WTC11 (cell line): ENCODE results near the gene TMEM204. TPM values are rescaled to one million over a fixed set of nuclear protein-coding genes. Genes with fewer than 3 reads are reported as not detected.

Source experiments
- ATAC-seq: fragments of 200-7000 bp; cut with Tn5 transposase; 2 replicates; pipeline ENCODE4 v1.10.0; 2021; ENCODE audit warnings: mild to moderate bottlenecking, moderate library complexity
- CTCF ChIA-PET: fragments of 300-600 bp; sonication (Branson Sonifier 250); formaldehyde crosslinking; loops from one replicate; lab custom pipeline; 2021; ENCODE audit warnings: antibody characterized with exemption; lab: Charles Lee
- POLR2A ChIA-PET: fragments of 350-600 bp; sonication (Branson Sonifier 250); formaldehyde crosslinking; loops from one replicate; lab custom pipeline; 2021; ENCODE audit warnings: antibody characterized with exemption; lab: Charles Lee
- DNase-seq: peaks from one replicate; pipeline ENCODE4 v3.0.0; 2021; ENCODE audit warnings: low spot score
- H3K27ac Mint-ChIP-seq: 2 replicates; pipeline ENCODE4 v1.8.0; 2021; ENCODE audit warnings: mixed read lengths
- H3K27me3 Mint-ChIP-seq: 2 replicates; pipeline ENCODE4 v1.8.0; 2021; ENCODE audit warnings: low read depth, mild to moderate bottlenecking, moderate library complexity, mixed read lengths
- H3K36me3 Mint-ChIP-seq: 2 replicates; pipeline ENCODE4 v1.8.0; 2021; ENCODE audit warnings: mixed read lengths
- H3K4me1 Mint-ChIP-seq: 2 replicates; pipeline ENCODE4 v1.8.0; 2022; ENCODE audit warnings: mixed read lengths
- H3K4me3 Mint-ChIP-seq: 2 replicates; pipeline ENCODE4 v1.8.0; 2021; ENCODE audit warnings: mild to moderate bottlenecking, moderate library complexity, mixed read lengths
- H3K9me3 Mint-ChIP-seq: 2 replicates; pipeline ENCODE4 v1.8.0; 2021; ENCODE audit warnings: mixed read lengths
- CREM ChIP-seq: sonication (generic); formaldehyde crosslinking; IDR thresholded peaks from 2 replicates; pipeline ENCODE4 v1.8.1; 2022; ENCODE audit warnings: mild to moderate bottlenecking, missing genetic modification reagents, moderate library complexity
- ESRRA ChIP-seq: sonication (generic); formaldehyde crosslinking; IDR thresholded peaks from 2 replicates; pipeline ENCODE4 v1.8.1; 2022; ENCODE audit warnings: mild to moderate bottlenecking, missing genetic modification reagents, borderline replicate concordance
- GABPB1 ChIP-seq: sonication (generic); formaldehyde crosslinking; IDR thresholded peaks from 2 replicates; pipeline ENCODE4 v1.8.1; 2023; ENCODE audit warnings: mild to moderate bottlenecking, missing genetic modification reagents
- GRHL2 ChIP-seq: fragments of 250-450 bp; sonication (Bioruptor Pico); IDR thresholded peaks from 2 replicates; pipeline ENCODE4 v1.8.0; 2022; ENCODE audit warnings: mild to moderate bottlenecking, moderate library complexity; ENCODE audit not compliant: insufficient replicate concordance, severe bottlenecking
- JAZF1 ChIP-seq: fragments of 250-450 bp; sonication (Bioruptor Pico); IDR thresholded peaks from 2 replicates; pipeline ENCODE4 v1.9.0; 2021; ENCODE audit warnings: moderate library complexity, mild to moderate bottlenecking, inconsistent platforms
- JUN ChIP-seq: sonication (generic); formaldehyde crosslinking; IDR thresholded peaks from 2 replicates; pipeline ENCODE4 v1.8.0; 2023; ENCODE audit warnings: mild to moderate bottlenecking, missing genetic modification reagents
- MXD4 ChIP-seq: fragments of 250-450 bp; sonication (Bioruptor Pico); IDR thresholded peaks from 2 replicates; pipeline ENCODE4 v1.8.0; 2021; ENCODE audit warnings: mild to moderate bottlenecking, moderate library complexity, borderline replicate concordance
- MYBL2 ChIP-seq: sonication (generic); formaldehyde crosslinking; IDR thresholded peaks from 2 replicates; pipeline ENCODE4 v1.8.1; 2023; ENCODE audit warnings: mild to moderate bottlenecking, moderate library complexity, missing genetic modification reagents
- NR1H2 ChIP-seq: sonication (generic); formaldehyde crosslinking; IDR thresholded peaks from 2 replicates; pipeline ENCODE4 v1.9.0; 2021; ENCODE audit warnings: mild to moderate bottlenecking, moderate library complexity, missing genetic modification reagents
- NR3C1 ChIP-seq: sonication (generic); formaldehyde crosslinking; conservative IDR thresholded peaks from 2 replicates; pipeline ENCODE4 v1.8.1; 2023; ENCODE audit warnings: low read depth, mild to moderate bottlenecking, missing genetic modification reagents
- OVOL2 ChIP-seq: fragments of 250-450 bp; sonication (Bioruptor Pico); IDR thresholded peaks from 2 replicates; pipeline ENCODE4 v1.9.0; 2021; ENCODE audit warnings: mild to moderate bottlenecking, borderline replicate concordance
- SMAD3 ChIP-seq: sonication (generic); formaldehyde crosslinking; IDR thresholded peaks from 2 replicates; pipeline ENCODE4 v1.8.0; 2022; ENCODE audit warnings: missing genetic modification reagents, mild to moderate bottlenecking, borderline replicate concordance
- SP1 ChIP-seq: sonication (generic); formaldehyde crosslinking; conservative IDR thresholded peaks from 2 replicates; pipeline ENCODE4 v1.8.1; 2022; ENCODE audit warnings: missing genetic modification reagents
- TCF7 ChIP-seq: sonication (generic); formaldehyde crosslinking; IDR thresholded peaks from 2 replicates; pipeline ENCODE4 v1.8.0; 2022; ENCODE audit warnings: mild to moderate bottlenecking, low read depth, missing genetic modification reagents, moderate library complexity
- TP53 ChIP-seq: sonication (generic); formaldehyde crosslinking; IDR thresholded peaks from 2 replicates; pipeline ENCODE4 v1.8.1; 2023; ENCODE audit warnings: mild to moderate bottlenecking, missing genetic modification reagents
- ZNF121 ChIP-seq: sonication (generic); formaldehyde crosslinking; IDR thresholded peaks from 2 replicates; pipeline ENCODE4 v1.8.0; 2023; ENCODE audit warnings: missing genetic modification reagents
- ZNF396 ChIP-seq: fragments of 250-450 bp; sonication (Bioruptor Pico); IDR thresholded peaks from 2 replicates; pipeline ENCODE4 v1.8.0; 2021; ENCODE audit warnings: mild to moderate bottlenecking, moderate library complexity, borderline replicate concordance
- total RNA-seq: library from RNA; stranded (reverse); gene quantifications from 3 replicates; pipeline ENCODE4 v1.2.3, GENCODE V29; 2021
- TF ChIP-seq, protein P1 (sequence below): sonication (generic); formaldehyde crosslinking; IDR thresholded peaks from 2 replicates; pipeline ENCODE4 v1.8.1; 2022; ENCODE audit warnings: low read depth, mild to moderate bottlenecking, moderate library complexity, missing genetic modification reagents, borderline replicate concordance
- TF ChIP-seq, protein P2 (sequence below): sonication (generic); formaldehyde crosslinking; conservative IDR thresholded peaks from 2 replicates; pipeline ENCODE4 v1.8.1; 2022; ENCODE audit warnings: mild to moderate bottlenecking, missing genetic modification reagents
- TF ChIP-seq, protein P3 (sequence below): sonication (generic); formaldehyde crosslinking; IDR thresholded peaks from 2 replicates; pipeline ENCODE4 v1.8.0; 2022; ENCODE audit warnings: mild to moderate bottlenecking, missing genetic modification reagents
- TF ChIP-seq, protein P4 (sequence below): sonication (generic); formaldehyde crosslinking; IDR thresholded peaks from 2 replicates; pipeline ENCODE4 v1.8.1; 2023; ENCODE audit warnings: mild to moderate bottlenecking, moderate library complexity, missing genetic modification reagents
- TF ChIP-seq, protein P5 (sequence below): sonication (generic); formaldehyde crosslinking; IDR thresholded peaks from 2 replicates; pipeline ENCODE4 v1.8.0; 2023; ENCODE audit warnings: missing genetic modification reagents, mild to moderate bottlenecking, borderline replicate concordance
- TF ChIP-seq, protein P6 (sequence below): sonication (generic); formaldehyde crosslinking; IDR thresholded peaks from 2 replicates; pipeline ENCODE4 v1.8.0; 2022; ENCODE audit warnings: missing genetic modification reagents
- TF ChIP-seq, protein P7 (sequence below): sonication (generic); formaldehyde crosslinking; IDR thresholded peaks from 2 replicates; pipeline ENCODE4 v1.8.1; 2023; ENCODE audit warnings: mild to moderate bottlenecking, missing genetic modification reagents

TMEM204 gene
- total RNA-seq, 1 experiment from 2014 or later = 0.35 TPM

DNA sequence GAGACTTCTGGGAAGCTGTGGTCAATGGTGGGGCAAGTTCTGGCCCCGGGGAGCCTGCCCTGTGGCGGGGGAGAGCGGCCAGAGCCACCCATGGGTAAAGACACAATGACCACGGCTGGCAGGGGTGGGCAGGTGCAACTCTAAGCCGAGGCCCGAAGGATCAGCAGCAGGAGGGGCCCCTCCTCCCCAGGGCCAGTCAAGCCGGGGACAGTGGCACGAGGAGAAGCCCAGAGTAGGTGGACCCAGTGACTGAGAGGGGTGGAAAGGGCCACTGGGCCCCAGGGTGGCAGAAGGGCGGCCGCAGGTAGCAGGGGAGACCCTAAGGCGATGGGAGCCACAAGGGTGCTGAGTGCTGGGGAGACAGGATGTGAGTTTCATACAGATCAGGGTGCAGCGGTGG, 17.7 kb downstream of the TMEM204 start:
- ChIA-PET POLR2A (no interaction called here), CTCF (no interaction called here)
- ATAC-seq = no peak
- Mint-ChIP-seq H3K4me1 (no peaks in the 10 kb centered on the region), H3K27me3 (no peaks in the 10 kb centered on the region; the same call in 1 of the 2 replicates), H3K36me3 (no peaks in the 10 kb centered on the region), H3K27ac (no peak overlapping the region), H3K4me3 (no peak overlapping the region), H3K9me3 (no peaks in the 10 kb centered on the region)
- no peak for DNase-seq
- TF ChIP-seq GABPB1 (no peak), TP53 (no peak), SMAD3 (CRISPR knock-in tag) (no peak), SP1 (CRISPR knock-in tag) (no peak), ZNF121 (CRISPR knock-in tag) (no peak), MYBL2 (CRISPR knock-in tag) (no peak), JUN (no peak)
- TF ChIP-seq, protein P1, sequence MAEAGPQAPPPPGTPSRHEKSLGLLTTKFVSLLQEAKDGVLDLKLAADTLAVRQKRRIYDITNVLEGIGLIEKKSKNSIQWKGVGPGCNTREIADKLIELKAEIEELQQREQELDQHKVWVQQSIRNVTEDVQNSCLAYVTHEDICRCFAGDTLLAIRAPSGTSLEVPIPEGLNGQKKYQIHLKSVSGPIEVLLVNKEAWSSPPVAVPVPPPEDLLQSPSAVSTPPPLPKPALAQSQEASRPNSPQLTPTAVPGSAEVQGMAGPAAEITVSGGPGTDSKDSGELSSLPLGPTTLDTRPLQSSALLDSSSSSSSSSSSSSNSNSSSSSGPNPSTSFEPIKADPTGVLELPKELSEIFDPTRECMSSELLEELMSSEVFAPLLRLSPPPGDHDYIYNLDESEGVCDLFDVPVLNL (CRISPR knock-in tag) = no peak
- TF ChIP-seq, protein P2, sequence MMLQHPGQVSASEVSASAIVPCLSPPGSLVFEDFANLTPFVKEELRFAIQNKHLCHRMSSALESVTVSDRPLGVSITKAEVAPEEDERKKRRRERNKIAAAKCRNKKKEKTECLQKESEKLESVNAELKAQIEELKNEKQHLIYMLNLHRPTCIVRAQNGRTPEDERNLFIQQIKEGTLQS (CRISPR knock-in tag) = no peak
- TF ChIP-seq, protein P3, sequence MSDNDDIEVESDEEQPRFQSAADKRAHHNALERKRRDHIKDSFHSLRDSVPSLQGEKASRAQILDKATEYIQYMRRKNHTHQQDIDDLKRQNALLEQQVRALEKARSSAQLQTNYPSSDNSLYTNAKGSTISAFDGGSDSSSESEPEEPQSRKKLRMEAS (CRISPR knock-in tag) = no peak
- TF ChIP-seq, protein P4, sequence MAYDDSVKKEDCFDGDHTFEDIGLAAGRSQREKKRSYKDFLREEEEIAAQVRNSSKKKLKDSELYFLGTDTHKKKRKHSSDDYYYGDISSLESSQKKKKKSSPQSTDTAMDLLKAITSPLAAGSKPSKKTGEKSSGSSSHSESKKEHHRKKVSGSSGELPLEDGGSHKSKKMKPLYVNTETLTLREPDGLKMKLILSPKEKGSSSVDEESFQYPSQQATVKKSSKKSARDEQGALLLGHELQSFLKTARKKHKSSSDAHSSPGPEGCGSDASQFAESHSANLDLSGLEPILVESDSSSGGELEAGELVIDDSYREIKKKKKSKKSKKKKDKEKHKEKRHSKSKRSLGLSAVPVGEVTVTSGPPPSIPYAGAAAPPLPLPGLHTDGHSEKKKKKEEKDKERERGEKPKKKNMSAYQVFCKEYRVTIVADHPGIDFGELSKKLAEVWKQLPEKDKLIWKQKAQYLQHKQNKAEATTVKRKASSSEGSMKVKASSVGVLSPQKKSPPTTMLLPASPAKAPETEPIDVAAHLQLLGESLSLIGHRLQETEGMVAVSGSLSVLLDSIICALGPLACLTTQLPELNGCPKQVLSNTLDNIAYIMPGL (CRISPR knock-in tag) = no peak
- TF ChIP-seq, protein P5, sequence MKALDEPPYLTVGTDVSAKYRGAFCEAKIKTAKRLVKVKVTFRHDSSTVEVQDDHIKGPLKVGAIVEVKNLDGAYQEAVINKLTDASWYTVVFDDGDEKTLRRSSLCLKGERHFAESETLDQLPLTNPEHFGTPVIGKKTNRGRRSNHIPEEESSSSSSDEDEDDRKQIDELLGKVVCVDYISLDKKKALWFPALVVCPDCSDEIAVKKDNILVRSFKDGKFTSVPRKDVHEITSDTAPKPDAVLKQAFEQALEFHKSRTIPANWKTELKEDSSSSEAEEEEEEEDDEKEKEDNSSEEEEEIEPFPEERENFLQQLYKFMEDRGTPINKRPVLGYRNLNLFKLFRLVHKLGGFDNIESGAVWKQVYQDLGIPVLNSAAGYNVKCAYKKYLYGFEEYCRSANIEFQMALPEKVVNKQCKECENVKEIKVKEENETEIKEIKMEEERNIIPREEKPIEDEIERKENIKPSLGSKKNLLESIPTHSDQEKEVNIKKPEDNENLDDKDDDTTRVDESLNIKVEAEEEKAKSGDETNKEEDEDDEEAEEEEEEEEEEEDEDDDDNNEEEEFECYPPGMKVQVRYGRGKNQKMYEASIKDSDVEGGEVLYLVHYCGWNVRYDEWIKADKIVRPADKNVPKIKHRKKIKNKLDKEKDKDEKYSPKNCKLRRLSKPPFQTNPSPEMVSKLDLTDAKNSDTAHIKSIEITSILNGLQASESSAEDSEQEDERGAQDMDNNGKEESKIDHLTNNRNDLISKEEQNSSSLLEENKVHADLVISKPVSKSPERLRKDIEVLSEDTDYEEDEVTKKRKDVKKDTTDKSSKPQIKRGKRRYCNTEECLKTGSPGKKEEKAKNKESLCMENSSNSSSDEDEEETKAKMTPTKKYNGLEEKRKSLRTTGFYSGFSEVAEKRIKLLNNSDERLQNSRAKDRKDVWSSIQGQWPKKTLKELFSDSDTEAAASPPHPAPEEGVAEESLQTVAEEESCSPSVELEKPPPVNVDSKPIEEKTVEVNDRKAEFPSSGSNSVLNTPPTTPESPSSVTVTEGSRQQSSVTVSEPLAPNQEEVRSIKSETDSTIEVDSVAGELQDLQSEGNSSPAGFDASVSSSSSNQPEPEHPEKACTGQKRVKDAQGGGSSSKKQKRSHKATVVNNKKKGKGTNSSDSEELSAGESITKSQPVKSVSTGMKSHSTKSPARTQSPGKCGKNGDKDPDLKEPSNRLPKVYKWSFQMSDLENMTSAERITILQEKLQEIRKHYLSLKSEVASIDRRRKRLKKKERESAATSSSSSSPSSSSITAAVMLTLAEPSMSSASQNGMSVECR = no peak

DNA sequence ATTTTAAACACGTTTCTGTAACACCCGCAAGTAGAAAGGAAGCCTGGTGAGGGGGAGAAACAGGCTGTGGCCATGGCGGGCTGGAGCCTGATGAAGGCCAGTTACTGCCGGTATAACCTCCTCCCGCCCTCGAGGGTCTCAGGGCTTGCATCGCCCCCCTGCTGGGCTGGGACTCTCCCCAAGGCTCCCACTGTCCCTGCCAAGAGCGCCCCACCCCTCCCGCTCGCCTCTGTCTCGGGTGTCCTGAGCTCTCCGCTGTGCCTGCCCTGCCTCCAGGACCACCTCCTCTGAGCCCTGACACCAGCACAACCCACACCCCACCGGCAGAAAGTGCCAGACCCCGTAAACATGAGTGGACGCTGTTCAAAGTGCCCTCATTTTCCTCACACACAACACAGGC, 18.7 kb downstream of the TMEM204 start:
- ATAC-seq (no peak), DNase-seq (no peak)
- Mint-ChIP-seq H3K4me3 (no peak overlapping the region), H3K9me3 (no peaks in the 10 kb centered on the region), H3K27ac (peak overlapping the region; percentile 39; the same call in 1 of the 2 replicates), H3K4me1 (no peaks in the 10 kb centered on the region), H3K36me3 (peaks cover 2% of the 10 kb centered on the region; the same call in 1 of the 2 replicates), H3K27me3 (no peaks in the 10 kb centered on the region; the same call in 1 of the 2 replicates)
- POLR2A ChIA-PET = no interaction called here
- CTCF ChIA-PET = no interaction called here
- TF ChIP-seq MXD4 (CRISPR knock-in tag) (no peak), ZNF121 (CRISPR knock-in tag) (no peak), GABPB1 (no peak), GRHL2 (CRISPR knock-in tag) (no peak), NR1H2 (no peak), ESRRA (CRISPR knock-in tag) (no peak), ZNF396 (CRISPR knock-in tag) (no peak), TCF7 (CRISPR knock-in tag) (no peak), CREM (CRISPR knock-in tag) (no peak), OVOL2 (CRISPR knock-in tag) (no peak), JAZF1 (CRISPR knock-in tag) (no peak), NR3C1 (CRISPR knock-in tag) (no peak)
- TF ChIP-seq, protein P6, sequence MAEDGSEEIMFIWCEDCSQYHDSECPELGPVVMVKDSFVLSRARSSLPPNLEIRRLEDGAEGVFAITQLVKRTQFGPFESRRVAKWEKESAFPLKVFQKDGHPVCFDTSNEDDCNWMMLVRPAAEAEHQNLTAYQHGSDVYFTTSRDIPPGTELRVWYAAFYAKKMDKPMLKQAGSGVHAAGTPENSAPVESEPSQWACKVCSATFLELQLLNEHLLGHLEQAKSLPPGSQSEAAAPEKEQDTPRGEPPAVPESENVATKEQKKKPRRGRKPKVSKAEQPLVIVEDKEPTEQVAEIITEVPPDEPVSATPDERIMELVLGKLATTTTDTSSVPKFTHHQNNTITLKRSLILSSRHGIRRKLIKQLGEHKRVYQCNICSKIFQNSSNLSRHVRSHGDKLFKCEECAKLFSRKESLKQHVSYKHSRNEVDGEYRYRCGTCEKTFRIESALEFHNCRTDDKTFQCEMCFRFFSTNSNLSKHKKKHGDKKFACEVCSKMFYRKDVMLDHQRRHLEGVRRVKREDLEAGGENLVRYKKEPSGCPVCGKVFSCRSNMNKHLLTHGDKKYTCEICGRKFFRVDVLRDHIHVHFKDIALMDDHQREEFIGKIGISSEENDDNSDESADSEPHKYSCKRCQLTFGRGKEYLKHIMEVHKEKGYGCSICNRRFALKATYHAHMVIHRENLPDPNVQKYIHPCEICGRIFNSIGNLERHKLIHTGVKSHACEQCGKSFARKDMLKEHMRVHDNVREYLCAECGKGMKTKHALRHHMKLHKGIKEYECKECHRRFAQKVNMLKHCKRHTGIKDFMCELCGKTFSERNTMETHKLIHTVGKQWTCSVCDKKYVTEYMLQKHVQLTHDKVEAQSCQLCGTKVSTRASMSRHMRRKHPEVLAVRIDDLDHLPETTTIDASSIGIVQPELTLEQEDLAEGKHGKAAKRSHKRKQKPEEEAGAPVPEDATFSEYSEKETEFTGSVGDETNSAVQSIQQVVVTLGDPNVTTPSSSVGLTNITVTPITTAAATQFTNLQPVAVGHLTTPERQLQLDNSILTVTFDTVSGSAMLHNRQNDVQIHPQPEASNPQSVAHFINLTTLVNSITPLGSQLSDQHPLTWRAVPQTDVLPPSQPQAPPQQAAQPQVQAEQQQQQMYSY (CRISPR knock-in tag) = no peak
- TF ChIP-seq, protein P7, sequence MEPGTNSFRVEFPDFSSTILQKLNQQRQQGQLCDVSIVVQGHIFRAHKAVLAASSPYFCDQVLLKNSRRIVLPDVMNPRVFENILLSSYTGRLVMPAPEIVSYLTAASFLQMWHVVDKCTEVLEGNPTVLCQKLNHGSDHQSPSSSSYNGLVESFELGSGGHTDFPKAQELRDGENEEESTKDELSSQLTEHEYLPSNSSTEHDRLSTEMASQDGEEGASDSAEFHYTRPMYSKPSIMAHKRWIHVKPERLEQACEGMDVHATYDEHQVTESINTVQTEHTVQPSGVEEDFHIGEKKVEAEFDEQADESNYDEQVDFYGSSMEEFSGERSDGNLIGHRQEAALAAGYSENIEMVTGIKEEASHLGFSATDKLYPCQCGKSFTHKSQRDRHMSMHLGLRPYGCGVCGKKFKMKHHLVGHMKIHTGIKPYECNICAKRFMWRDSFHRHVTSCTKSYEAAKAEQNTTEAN (CRISPR knock-in tag) = no peak
